ENCODE measurements around the gene EXD3. TPM values are rescaled to one million over a fixed set of nuclear protein-coding genes. Genes with fewer than 3 reads are reported as not detected.

EXD3 gene
- total and polyA plus RNA-seq, 2 donors (not counting 1 experiment from before 2014, with no cell fraction given), result 2.6 to 13.0 TPM

DNA sequence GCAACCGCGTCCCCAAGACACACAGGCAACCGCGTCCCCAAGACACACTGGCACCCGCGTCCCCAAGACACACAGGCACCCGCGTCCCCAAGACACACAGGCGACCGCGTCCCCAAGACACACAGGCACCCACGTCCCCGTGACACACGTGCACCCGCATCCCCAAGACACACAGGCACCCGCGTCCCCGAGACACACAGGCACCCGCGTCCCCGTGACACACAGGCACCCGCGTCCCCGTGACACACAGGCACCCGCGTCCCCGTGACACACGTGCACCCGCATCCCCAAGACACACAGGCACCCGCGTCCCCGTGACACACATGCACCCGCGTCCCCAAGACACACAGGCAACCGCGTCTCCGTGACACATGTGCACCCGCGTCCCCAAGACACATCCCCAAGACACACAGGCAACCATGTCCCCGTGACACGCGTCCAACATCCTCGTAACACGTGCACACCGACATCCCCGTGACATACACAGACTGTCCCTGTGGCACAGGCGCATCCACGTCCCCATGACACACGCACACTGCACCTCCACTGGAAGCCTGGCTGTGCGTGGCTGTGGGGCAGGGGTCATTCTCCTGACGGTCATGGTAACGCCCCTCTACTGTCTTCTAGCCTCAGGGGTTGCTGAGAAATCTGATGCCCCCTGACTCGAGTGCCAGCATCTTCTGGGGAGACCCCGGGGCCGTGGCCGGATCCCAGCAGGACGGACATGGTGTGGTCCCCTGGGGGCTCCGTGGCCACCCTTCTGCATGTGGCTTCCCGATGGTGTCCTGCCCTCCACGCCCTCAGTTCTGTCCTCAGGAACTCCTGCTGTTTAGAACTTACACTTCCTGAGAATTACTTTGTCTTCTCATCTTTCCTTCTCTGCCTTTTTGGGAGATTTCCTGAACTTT, 24.1 kb downstream of the EXD3 start:
- no peak for TF ChIP-seq EZH2 (IDR thresholded peaks at IDR 0.05; ENCODE audit: low read length, missing control alignments)
- TF ChIP-seq CTCF (conservative IDR thresholded peaks at IDR 0.05 in 1 of 2, IDR thresholded peaks at IDR 0.05 in 1 of 2; ENCODE audit: low read depth in 1 of 2, low read length in 2 of 2), result no peak
- H3K27ac ChIP-seq (ENCODE audit: insufficient read depth, low read length), result no peak overlapping the region

GRCh38 chr9:137397675-137398423, 25.1 kb downstream of the EXD3 start:
- no peak overlapping the region for H3K27ac ChIP-seq (ENCODE audit: insufficient read depth, low read length)
- H2AFZ ChIP-seq (ENCODE audit: low read length), result no peak overlapping the region
- H3K4me3 ChIP-seq (replicated peaks in 1 of 4; ENCODE audit: control extremely low read depth in 1 of 4, insufficient read depth in 1 of 4, low read depth in 3 of 4, low read length in 4 of 4), result no peak overlapping the region
- no peak overlapping the region for H3K4me2 ChIP-seq (ENCODE audit: extremely low read depth, insufficient read depth, low read length)
- H3K36me3 ChIP-seq (ENCODE audit: control insufficient read depth, insufficient read depth, low read length), result no peaks in the 10 kb centered on the region
- DNase-seq (ENCODE audit: low read depth in 2 of 2), result no peak
- no peaks in the 10 kb centered on the region for H3K4me1 ChIP-seq (ENCODE audit: control insufficient read depth, extremely low read depth, insufficient read depth, low read length)
- no peaks in the 10 kb centered on the region for H3K79me2 ChIP-seq (ENCODE audit: control insufficient read depth, insufficient read depth, low read length)
- no peaks in the 10 kb centered on the region for H3K9me3 ChIP-seq (ENCODE audit: control insufficient read depth, insufficient read depth, low read depth, low read length)
- TF ChIP-seq EZH2 (IDR thresholded peaks at IDR 0.05; ENCODE audit: low read length, missing control alignments) (no peak), CTCF (conservative IDR thresholded peaks at IDR 0.05 in 1 of 2, IDR thresholded peaks at IDR 0.05 in 1 of 2; ENCODE audit: low read depth in 1 of 2, low read length in 2 of 2) (no peak)
- H4K20me1 ChIP-seq (ENCODE audit: control insufficient read depth, extremely low read depth, insufficient read depth, low read length), result no peaks in the 10 kb centered on the region
- no peak overlapping the region for H3K9ac ChIP-seq (ENCODE audit: insufficient read depth, low read length)
- no peaks in the 10 kb centered on the region for H3K27me3 ChIP-seq (ENCODE audit: control insufficient read depth, insufficient read depth, low read length)

More for the DNA sequence above, 24.1 kb downstream of the EXD3 start:
- Histone ChIP-seq H3K36me3 (ENCODE audit: control insufficient read depth, insufficient read depth, low read length) (no peaks in the 10 kb centered on the region), H3K4me2 (ENCODE audit: extremely low read depth, insufficient read depth, low read length) (no peak overlapping the region), H4K20me1 (ENCODE audit: control insufficient read depth, extremely low read depth, insufficient read depth, low read length) (no peaks in the 10 kb centered on the region), H3K4me1 (ENCODE audit: control insufficient read depth, extremely low read depth, insufficient read depth, low read length) (no peaks in the 10 kb centered on the region), H3K79me2 (ENCODE audit: control insufficient read depth, insufficient read depth, low read length) (no peaks in the 10 kb centered on the region), H2AFZ (ENCODE audit: low read length) (no peak overlapping the region), H3K27me3 (ENCODE audit: control insufficient read depth, insufficient read depth, low read length) (no peaks in the 10 kb centered on the region), H3K9me3 (ENCODE audit: control insufficient read depth, insufficient read depth, low read depth, low read length) (no peaks in the 10 kb centered on the region), H3K4me3 (replicated peaks in 1 of 4; ENCODE audit: control extremely low read depth in 1 of 4, insufficient read depth in 1 of 4, low read depth in 3 of 4, low read length in 4 of 4) (no peak overlapping the region), H3K9ac (ENCODE audit: insufficient read depth, low read length) (no peak overlapping the region)
- no peak for DNase-seq (ENCODE audit: low read depth in 2 of 2)

DNA sequence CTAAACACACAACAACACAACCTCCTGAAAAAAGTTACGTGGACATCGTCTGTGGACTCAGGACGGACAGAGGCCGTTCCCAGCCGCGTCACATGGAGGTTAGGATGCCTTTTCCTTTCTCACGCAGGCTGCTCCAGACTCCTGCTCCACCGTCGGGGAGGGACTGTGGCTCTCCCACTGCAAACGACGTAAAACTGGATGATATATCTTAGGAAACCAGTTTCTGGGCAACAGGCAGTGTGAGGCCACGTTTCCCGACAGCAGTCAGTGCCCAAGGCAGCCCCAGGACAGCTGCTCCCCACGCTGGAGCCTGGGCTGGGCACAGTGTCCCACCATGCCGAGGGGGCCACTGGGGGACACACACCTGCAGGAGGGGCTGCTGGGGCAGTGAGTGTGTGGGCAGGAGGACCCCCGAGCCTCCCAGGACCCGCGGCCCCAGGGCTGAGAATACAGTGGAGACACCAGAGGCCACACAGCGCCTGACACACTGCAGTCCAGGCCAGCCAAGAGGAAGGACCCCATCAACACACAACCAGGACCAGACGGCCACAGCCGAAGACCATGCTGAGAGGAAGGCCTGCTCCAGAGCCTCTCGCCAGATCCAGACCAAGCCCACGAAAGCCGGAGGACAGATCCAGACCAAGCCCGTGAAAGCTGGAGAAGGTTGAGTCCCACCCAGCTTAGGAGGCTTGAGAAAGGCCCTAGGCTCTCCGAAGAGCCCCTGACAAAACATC, 26.2 kb downstream of the EXD3 start:
- Histone ChIP-seq H4K20me1 (ENCODE audit: control insufficient read depth, extremely low read depth, insufficient read depth, low read length) (no peaks in the 10 kb centered on the region), H3K27ac (ENCODE audit: insufficient read depth, low read length) (no peak overlapping the region), H3K36me3 (ENCODE audit: control insufficient read depth, insufficient read depth, low read length) (no peaks in the 10 kb centered on the region), H3K4me2 (ENCODE audit: extremely low read depth, insufficient read depth, low read length) (no peak overlapping the region), H3K9me3 (ENCODE audit: control insufficient read depth, insufficient read depth, low read depth, low read length) (no peaks in the 10 kb centered on the region), H3K79me2 (ENCODE audit: control insufficient read depth, insufficient read depth, low read length) (no peaks in the 10 kb centered on the region), H3K27me3 (ENCODE audit: control insufficient read depth, insufficient read depth, low read length) (no peaks in the 10 kb centered on the region), H2AFZ (ENCODE audit: low read length) (no peak overlapping the region), H3K4me1 (ENCODE audit: control insufficient read depth, extremely low read depth, insufficient read depth, low read length) (no peaks in the 10 kb centered on the region), H3K4me3 (replicated peaks in 1 of 4; ENCODE audit: control extremely low read depth in 1 of 4, insufficient read depth in 1 of 4, low read depth in 3 of 4, low read length in 4 of 4) (no peak overlapping the region), H3K9ac (ENCODE audit: insufficient read depth, low read length) (no peak overlapping the region)
- DNase-seq (ENCODE audit: low read depth in 2 of 2), result no peak
- TF ChIP-seq CTCF (conservative IDR thresholded peaks at IDR 0.05 in 1 of 2, IDR thresholded peaks at IDR 0.05 in 1 of 2; ENCODE audit: low read depth in 1 of 2, low read length in 2 of 2) (no peak), EZH2 (IDR thresholded peaks at IDR 0.05; ENCODE audit: low read length, missing control alignments) (no peak)
